Myocyte (in vitro differentiated cells): ENCODE results near the gene C1D. TPM values are rescaled to one million over a fixed set of nuclear protein-coding genes. Genes with fewer than 3 reads are reported as not detected.
A peak's percentile ranks its signal among the peaks of the same experiment; 100 is the strongest.

Experiments used
- DNase-seq: peaks from one replicate; pipeline ENCODE4 v3.0.0-alpha.2; 2012; ENCODE audit warnings: low read depth
- total RNA-seq: library from RNA; depleted of rRNA; stranded (reverse); fragments of >200 nt; gene quantifications from 2 replicates; pipeline ENCODE4 v1.2.3, GENCODE V29; 2014

C1D gene
- total RNA-seq, 1 donor from 2014 or later = 48.7 TPM

- peak; percentile 6 for DNase-seq
Measured at GRCh38 chr2:68059784-68060525, 2.8 kb downstream of the C1D start.

- DNase-seq = no peak
Measured at GRCh38 chr2:68057658-68058396, 5.0 kb downstream of the C1D start.

DNA sequence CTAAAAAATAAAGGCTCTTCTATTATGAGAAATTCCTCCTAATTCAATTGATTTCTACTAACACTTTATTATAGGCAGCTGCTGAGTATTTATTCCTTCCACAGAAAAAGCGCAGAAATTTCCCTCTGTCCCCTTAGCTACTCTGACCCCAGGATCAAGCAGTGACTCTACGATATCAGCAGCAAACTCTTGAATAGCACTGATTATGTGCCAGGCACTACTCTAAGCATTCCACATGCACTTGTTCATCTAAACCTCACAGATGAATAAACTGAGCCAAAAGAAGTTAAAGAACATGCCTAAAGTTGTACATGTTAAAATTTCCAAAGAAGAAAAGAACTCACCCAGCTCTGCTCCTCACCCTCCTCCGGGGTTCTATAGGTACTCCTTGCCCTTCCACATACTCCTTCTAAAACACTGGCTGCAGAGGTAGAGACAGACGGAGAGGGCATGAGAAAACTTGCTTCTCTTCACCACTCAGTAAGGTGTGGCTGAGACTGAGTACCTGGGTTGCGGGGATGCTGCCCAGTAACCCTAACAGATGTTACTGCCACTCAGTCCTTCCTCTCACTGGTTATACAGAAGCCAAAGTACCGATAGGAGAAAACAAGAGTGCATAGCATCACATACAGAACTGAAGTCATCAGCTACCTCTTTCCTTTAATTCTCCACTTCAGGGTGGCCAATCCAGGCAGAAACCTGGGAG is 9.9 kb downstream of the C1D start:
- no peak for DNase-seq

DNA sequence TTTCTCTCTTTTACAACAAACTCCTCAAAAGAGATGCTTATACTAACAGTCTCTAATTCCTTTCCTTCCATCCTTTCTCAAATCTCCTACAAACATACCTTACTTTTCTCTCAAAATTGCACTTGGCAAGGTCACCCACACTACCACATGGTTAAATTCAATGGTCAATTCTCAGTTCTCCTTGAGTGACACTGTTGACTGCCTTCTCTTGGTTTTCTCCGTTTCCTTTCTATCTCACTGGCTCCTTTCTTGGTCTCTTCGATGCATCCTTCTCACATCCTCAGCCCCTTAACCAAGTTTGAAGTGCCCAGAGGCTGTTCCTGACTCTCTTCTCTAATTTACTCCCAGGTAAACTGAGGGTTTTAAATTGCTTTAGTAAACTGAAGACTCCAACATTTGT is 12.5 kb downstream of the C1D start:
- DNase-seq = no peak

DNA sequence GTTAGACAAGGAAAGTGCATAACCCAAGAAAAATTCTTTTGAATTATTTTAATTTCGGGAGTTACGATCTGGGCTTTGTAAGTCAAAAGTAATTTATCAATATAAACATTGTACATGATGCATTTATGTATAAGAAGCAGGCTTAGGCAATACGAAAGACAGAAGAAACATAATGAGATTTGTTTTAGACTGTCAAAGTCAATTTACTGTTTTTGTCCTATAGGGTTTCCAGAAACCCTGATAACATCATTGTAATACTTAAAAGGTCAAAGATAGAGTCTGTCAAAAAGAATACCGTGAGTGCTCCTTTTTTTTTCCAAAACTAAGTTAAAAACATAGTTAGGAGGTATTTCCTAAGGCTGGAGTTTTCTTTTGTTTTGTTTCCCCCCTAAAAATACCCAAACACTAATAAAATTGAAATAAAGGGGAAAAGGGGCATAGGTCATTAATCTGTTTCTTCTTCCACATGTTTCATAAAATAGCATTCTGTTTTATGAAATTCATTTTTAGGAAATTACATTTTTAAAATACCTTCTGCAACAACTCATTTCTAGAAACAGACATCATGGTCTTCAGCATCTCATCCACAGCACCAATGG is 16.1 kb downstream of the C1D start:
- DNase-seq = no peak

- DNase-seq = no peak
Measured at GRCh38 chr2:68046224-68046623, 16.6 kb downstream of the C1D start.

- no peak for DNase-seq
Measured at GRCh38 chr2:68045342-68045741, 17.5 kb downstream of the C1D start.

DNA sequence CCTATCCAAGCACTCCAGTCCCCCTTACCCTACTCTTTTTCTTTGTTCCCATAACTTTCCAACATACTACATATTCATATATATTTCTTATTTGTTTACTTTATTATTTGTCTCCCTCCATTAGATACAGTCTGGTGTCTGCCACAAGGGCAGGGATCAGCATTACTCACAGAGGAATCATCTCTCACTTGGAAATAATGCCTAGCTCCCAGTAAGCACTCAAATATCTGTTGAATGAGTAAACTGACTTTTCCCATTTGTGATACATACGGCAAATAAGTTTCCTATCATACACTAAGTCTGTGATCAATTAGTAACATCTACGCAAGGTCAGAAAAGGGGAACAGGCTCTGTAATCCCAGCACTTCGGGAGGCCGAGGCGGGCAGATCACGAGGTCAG is 18.7 kb downstream of the C1D start:
- no peak for DNase-seq

DNA sequence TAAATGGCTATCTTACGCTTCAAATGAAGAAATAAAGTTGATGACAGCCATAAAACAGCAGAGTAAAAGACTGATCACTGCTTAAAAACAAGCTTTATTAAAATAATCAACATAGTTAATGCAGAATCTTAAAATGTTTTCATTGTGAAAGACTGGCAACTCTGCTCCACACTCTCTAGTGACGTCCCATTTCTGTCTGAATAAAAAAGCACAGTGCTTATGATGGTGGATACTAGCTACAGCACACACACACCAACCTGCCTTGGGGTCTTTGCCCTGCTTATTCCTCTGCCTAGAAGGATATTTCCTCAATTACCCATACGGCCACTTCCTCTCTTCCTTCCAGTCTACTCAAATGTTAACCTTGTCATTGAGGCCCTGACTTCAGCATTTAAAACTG is 19.1 kb downstream of the C1D start:
- DNase-seq = no peak

DNA sequence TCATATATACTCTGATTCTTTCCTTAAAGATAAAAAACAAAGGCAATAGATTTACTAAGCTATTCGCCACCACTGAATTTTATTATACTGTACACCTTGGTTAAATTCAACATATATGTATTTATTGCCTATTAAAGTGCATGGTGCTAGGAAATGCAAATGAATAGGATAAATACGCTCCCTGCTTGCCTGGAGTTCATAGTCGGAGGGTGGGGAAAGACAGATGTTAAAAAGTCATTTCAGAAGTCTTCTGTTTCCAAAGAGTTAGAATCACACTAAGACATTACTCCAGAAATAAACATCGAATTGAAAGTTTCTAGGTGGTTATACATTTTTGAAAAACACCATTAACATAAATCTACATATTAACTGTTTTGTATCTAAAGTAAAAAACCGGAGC is 19.8 kb downstream of the C1D start:
- DNase-seq = no peak

DNA sequence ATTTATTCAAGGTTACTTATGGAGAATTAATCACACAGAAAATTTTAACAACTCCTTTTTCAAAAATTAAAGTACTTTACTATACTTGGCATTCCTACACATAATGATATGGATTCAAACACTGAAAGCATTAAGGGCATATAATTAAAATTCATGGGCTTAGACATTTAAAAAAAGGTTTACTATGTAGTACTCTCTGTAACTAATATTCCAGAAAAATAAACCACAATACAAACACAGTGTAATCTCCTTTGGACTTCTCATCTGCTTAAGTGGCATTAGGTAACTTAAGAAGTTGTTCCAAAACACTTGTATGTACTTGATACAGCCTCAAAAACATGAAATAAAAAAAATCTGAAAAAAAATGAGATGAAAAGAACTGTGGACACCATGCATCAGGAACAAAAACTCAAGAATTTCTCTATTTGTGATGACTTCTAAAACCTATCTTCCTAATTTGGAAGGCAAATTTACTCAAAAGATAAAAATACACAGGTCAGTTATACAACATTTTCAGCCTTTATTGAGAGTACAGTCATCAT is 21.0 kb downstream of the C1D start:
- no peak for DNase-seq

DNA sequence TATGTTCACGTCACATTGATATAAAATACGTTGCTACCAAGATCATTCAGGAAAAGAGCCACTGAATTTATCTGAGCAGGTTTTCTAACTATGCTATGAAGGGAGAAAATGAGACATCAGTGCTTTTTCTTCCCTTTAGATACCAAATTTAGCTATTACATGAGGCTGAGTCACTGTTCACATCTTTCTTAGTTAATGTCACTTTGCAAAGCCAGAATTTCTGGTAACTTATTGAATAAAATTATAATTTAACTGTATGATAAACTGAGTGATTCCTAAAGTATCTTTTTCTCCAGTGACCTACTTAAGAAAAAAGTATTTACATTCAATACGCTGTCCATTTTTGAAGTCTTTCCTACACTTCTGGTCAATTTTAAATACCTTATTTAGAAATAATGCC is 22.7 kb downstream of the C1D start:
- DNase-seq = no peak

- no peak for DNase-seq
Measured at GRCh38 chr2:68039317-68039716, 23.5 kb downstream of the C1D start.

GRCh38 chr2:68032702-68033101 is 30.1 kb downstream of the C1D start:
- no peak for DNase-seq

- peak; percentile 70 for DNase-seq
Measured at GRCh38 chr2:68031542-68032160, 31.2 kb downstream of the C1D start.

GRCh38 chr2:68031043-68031442 is 31.8 kb downstream of the C1D start:
- no peak for DNase-seq

- no peak for DNase-seq
Measured at GRCh38 chr2:68030529-68030928, 32.3 kb downstream of the C1D start.

- DNase-seq = no peak
Measured at GRCh38 chr2:68027959-68028358, 34.8 kb downstream of the C1D start.

GRCh38 chr2:68024450-68024849 is 38.4 kb downstream of the C1D start:
- no peak for DNase-seq

DNA sequence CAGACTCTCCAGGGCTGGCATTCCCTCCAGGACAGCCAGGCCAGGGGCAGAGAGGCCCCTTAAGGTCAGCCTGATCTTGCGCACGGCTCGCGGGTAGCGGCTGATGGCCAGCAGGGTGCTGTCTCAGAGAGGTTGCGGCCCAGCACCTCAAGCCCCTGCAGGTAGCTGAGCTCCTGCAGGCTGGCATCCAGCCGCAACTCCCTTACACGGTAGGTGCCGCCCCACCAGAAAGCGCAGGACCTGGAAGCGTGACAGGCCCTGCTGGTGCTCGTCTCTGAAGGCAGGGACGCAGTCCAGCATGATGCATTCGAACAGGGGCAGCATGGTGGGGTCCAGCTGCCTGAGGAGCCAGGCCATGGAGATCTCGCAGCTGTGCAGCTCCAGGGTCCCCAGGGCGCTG is 38.9 kb downstream of the C1D start:
- DNase-seq = no peak

DNA sequence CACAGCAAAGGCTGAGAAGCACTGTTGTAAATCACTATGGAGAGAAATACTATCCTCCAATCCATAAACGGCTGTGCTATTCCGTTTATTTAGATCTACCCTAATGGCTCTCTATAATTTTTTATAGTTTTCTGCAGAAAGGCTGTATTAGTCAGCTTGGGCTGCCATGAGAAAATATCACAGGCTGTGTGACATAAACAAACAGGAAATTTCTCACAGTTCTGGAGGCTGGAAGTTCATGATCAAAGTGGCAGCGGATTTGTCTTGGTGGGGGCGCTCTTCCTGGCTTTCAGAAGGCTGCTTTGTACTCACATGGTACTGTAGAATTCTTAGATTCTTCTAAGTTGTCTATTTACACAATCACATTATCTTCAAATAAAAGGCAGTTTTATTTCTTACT is 44.1 kb downstream of the C1D start:
- no peak for DNase-seq
